Mesothelial cell of epicardium (in vitro differentiated cells): ENCODE measurements around the gene ZSCAN22. TPM values are rescaled to one million over a fixed set of nuclear protein-coding genes. Genes with fewer than 3 reads are reported as not detected.
"Not testable (repeated sequence)": the region's sequence is repeated elsewhere in the genome, so short reads cannot be mapped to it uniquely, and the experiment has no call there.

Experiments used
- DNase-seq, 2 experiments: peaks; one replicate each; pipeline ENCODE4 v3.0.0; 2021; ENCODE audit warnings: low spot score in 2 of 2; ENCODE audit not compliant: unreplicated experiment in 2 of 2
- H3K27ac Mint-ChIP-seq: 2 replicates; pipeline ENCODE4 v1.8.0; 2021; ENCODE audit warnings: mixed read lengths
- H3K27me3 Mint-ChIP-seq: 2 replicates; pipeline ENCODE4 v1.8.0; 2021; ENCODE audit warnings: low read depth, mixed read lengths
- H3K36me3 Mint-ChIP-seq: 2 replicates; pipeline ENCODE4 v1.8.0; 2021; ENCODE audit warnings: mixed read lengths
- H3K4me1 Mint-ChIP-seq: 2 replicates; pipeline ENCODE4 v1.8.0; 2021; ENCODE audit warnings: mixed read lengths
- H3K4me3 Mint-ChIP-seq: 2 replicates; pipeline ENCODE4 v1.8.0; 2021; ENCODE audit warnings: mild to moderate bottlenecking, moderate library complexity, mixed read lengths
- H3K9me3 Mint-ChIP-seq: 2 replicates; pipeline ENCODE4 v1.8.0; 2021; ENCODE audit warnings: mixed read lengths
- CTCF ChIP-seq: fragments of 200-600 bp; sonication (generic); IDR thresholded peaks from one replicate; pipeline ENCODE4 v1.5.0; 2021; ENCODE audit warnings: antibody characterized with exemption; ENCODE audit not compliant: unreplicated experiment
- total RNA-seq: library from RNA; stranded (reverse); gene quantifications from 3 replicates; pipeline ENCODE4 v1.2.1, GENCODE V29; 2021

Gene ZSCAN22
- total RNA-seq, 1 donor from 2014 or later = 3.8 TPM

DNA sequence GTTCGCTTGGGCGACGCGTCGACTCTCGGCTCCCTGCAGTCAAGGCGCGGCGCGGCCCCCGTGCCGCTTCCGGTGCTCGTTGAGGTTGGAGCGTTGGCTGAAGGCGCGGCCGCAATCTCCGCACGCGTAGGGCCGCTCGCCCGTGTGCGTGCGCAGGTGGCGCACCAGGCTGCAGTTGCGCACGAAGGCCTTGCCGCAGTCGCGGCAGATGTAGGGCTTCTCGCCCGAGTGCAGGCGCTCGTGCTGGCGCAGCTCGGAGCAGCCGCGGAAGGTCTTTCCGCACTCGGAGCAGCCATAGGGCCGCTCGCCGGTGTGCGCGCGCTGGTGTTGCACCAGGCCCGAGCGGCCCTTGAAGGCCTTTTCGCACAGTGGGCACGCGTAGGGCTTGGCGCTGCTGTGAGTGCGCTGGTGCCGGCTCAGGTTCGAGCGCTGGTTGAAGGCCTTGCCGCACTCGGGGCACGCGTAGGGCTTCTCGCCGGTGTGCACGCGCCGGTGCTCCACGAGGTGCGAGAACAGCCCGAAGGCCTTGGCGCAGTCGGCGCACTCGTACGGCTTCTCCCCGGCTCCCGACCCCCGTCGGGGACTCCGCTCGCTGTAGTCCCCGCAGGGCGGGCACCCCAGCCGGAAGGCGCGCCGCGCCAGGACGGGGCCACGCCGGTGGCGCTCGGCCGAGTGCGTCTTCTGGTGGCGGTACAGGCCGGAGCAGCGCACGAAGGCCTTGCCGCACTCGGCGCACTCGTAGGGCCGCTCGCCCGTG, 41.1 kb downstream of the ZSCAN22 start:
- Mint-ChIP-seq H3K4me3 (no peak overlapping the region), H3K27me3 (no peaks in the 10 kb centered on the region), H3K4me1 (no peaks in the 10 kb centered on the region), H3K36me3 (peaks cover 11% of the 10 kb centered on the region), H3K27ac (no peak overlapping the region), H3K9me3 (no peaks in the 10 kb centered on the region)
- no peak for TF ChIP-seq CTCF
- no peak for DNase-seq

DNA sequence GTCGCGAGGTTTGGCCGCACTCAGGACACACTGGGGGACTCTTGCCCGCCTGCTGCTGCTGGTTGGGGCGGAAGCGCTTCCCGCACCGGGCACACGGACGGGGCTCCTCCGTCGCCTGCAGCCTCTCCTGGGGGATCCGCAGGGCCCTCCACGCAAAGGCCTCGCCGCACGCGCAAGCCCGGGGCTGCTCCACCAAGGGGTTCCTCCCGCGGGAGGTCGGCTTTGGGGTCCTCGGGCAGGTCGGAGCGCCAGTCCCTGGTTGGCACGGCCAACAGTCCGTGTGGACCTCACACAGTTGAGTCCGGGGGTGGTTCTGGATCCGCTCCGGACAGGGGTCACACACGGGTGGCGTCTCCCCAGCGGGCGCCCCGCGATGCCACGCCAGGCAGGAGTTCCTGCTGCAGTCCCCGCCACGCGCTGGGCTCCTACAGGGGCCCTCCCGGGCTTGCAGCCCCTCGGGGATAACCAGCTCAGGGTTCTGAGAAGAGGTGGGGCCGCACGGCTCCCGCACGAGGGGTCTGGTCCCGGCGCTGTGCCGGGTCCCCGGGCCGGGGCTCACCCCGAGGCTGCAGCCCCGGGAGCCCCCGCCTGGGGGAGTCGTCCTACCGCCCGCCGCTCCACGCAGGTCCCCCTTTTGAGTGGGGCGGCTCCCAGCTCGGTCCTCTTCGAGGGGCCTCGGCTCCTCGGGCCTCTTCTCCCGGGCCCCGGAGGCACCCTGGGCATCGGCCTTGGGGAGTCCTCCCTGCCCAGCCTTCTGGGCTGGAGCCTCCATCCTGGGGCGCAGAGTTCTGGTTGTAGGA, 42.0 kb downstream of the ZSCAN22 start:
- Mint-ChIP-seq H3K36me3 (peaks cover 11% of the 10 kb centered on the region), H3K27me3 (no peaks in the 10 kb centered on the region), H3K27ac (no peak overlapping the region), H3K9me3 (no peaks in the 10 kb centered on the region), H3K4me1 (no peaks in the 10 kb centered on the region), H3K4me3 (no peak overlapping the region)
- TF ChIP-seq CTCF = no peak
- DNase-seq = no peak

GRCh38 chr19:58372311-58373133, 45.7 kb downstream of the ZSCAN22 start:
- no peak overlapping the region for H3K27ac Mint-ChIP-seq

GRCh38 chr19:58374200-58374599, 47.4 kb downstream of the ZSCAN22 start:
- H3K36me3 Mint-ChIP-seq = peaks cover 7% of the 10 kb centered on the region
- H3K27ac Mint-ChIP-seq = no peak overlapping the region
- H3K4me3 Mint-ChIP-seq = no peak overlapping the region
- no peak for TF ChIP-seq CTCF
- no peaks in the 10 kb centered on the region for H3K4me1 Mint-ChIP-seq
- DNase-seq = no peak
- no peaks in the 10 kb centered on the region for H3K27me3 Mint-ChIP-seq
- H3K9me3 Mint-ChIP-seq = no peaks in the 10 kb centered on the region

More at GRCh38 chr19:58372311-58373133, 45.7 kb downstream of the ZSCAN22 start:
- H3K9me3 Mint-ChIP-seq = no peaks in the 10 kb centered on the region
- DNase-seq = no peak
- TF ChIP-seq CTCF = peak; percentile 30
- no peaks in the 10 kb centered on the region for H3K4me1 Mint-ChIP-seq
- H3K4me3 Mint-ChIP-seq = no peak overlapping the region
- no peaks in the 10 kb centered on the region for H3K27me3 Mint-ChIP-seq
- H3K36me3 Mint-ChIP-seq = peaks cover 7% of the 10 kb centered on the region

DNA sequence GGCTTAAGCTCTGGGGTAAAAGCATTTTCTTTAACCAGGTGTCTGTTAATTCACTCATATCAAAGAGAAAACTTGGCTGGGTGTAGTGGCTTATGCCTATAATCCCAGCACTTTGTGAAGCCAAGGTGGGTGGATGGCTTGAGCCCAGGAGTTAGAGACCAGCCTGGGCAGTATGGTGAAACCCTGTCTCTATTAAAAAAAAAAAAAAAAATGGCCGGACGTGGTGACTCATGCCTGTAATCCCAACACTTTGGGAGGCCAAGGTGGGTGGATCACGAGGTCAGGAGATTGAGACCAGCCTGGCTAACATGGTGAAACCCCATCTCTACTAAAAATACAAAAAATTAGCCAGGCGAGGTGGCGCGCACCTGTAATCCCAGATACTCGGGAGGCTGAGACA, 49.9 kb downstream of the ZSCAN22 start:
- H3K36me3 Mint-ChIP-seq, DNase-seq, H3K27me3 Mint-ChIP-seq, H3K27ac Mint-ChIP-seq, H3K9me3 Mint-ChIP-seq, H3K4me3 Mint-ChIP-seq: not testable (repeated sequence)
- peaks cover 12% of the 10 kb centered on the region for H3K4me1 Mint-ChIP-seq
